GM23338 (cell line): ENCODE measurements around the gene RSAD1. TPM values are rescaled to one million over a fixed set of nuclear protein-coding genes. Genes with fewer than 3 reads are reported as not detected.

ENCODE experiments used
- ATAC-seq: fragments of 200-7000 bp; cut with Tn5 transposase; 3 replicates; pipeline ENCODE4 v1.9.1; 2020
- DNase-seq: peaks from one replicate; pipeline ENCODE4 v3.0.0-alpha.2; 2015; ENCODE audit warnings: low spot score
- H2AFZ ChIP-seq: fragments of 200-600 bp; sonication (generic); 2 replicates; pipeline ENCODE4 v1.8.0; 2016; ENCODE audit warnings: antibody characterized with exemption, mild to moderate bottlenecking, moderate library complexity
- H3F3A ChIP-seq: fragments of 200-600 bp; sonication (generic); replicated peaks from 2 replicates; pipeline ENCODE4 v1.8.0; 2017; ENCODE audit warnings: antibody characterized with exemption, mixed run types, low read depth
- H3K27ac ChIP-seq: fragments of 200-600 bp; sonication (generic); 2 replicates; pipeline ENCODE4 v1.6.1; 2016; ENCODE audit warnings: low read depth
- H3K27me3 ChIP-seq: fragments of 200-600 bp; sonication (generic); 2 replicates; pipeline ENCODE4 v1.8.0; 2016; ENCODE audit warnings: mild to moderate bottlenecking, mixed run types, moderate library complexity; ENCODE audit not compliant: insufficient read depth
- H3K36me3 ChIP-seq: fragments of 200-600 bp; sonication (generic); 2 replicates; pipeline ENCODE4 v1.8.0; 2016; ENCODE audit warnings: mild to moderate bottlenecking; ENCODE audit not compliant: insufficient read depth
- H3K4me1 ChIP-seq: fragments of 200-600 bp; sonication (generic); 2 replicates; pipeline ENCODE4 v1.8.0; 2016; ENCODE audit warnings: mild to moderate bottlenecking, moderate library complexity; ENCODE audit not compliant: insufficient read depth
- H3K4me2 ChIP-seq: fragments of 200-600 bp; sonication (generic); 2 replicates; pipeline ENCODE4 v1.7.1; 2017; ENCODE audit warnings: mixed run types
- H3K4me3 ChIP-seq: fragments of 200-600 bp; sonication (generic); 2 replicates; pipeline ENCODE4 v1.6.1; 2016; ENCODE audit warnings: mixed run types
- H3K79me2 ChIP-seq: fragments of 200-600 bp; sonication (generic); replicated peaks from 2 replicates; pipeline ENCODE4 v1.8.0; 2017; ENCODE audit warnings: mild to moderate bottlenecking; ENCODE audit not compliant: insufficient read depth
- H3K9me2 ChIP-seq: fragments of 200-600 bp; sonication (generic); 2 replicates; pipeline ENCODE4 v1.8.0; 2017; ENCODE audit not compliant: insufficient read depth
- H4K20me1 ChIP-seq: fragments of 200-600 bp; sonication (generic); replicated peaks from 2 replicates; pipeline ENCODE4 v1.8.0; 2017; ENCODE audit warnings: mild to moderate bottlenecking; ENCODE audit not compliant: insufficient read depth
- H3K27ac Mint-ChIP-seq: 2 replicates; pipeline ENCODE4 v1.8.0; 2020; ENCODE audit warnings: inconsistent platforms, mild to moderate bottlenecking, moderate library complexity, mixed read lengths
- H3K27me3 Mint-ChIP-seq: 3 replicates; pipeline ENCODE4 v1.8.0; 2022; ENCODE audit warnings: low read depth, mild to moderate bottlenecking, moderate library complexity, mixed read lengths, inconsistent platforms; ENCODE audit not compliant: insufficient read depth, poor library complexity
- H3K36me3 Mint-ChIP-seq: 3 replicates; pipeline ENCODE4 v1.8.0; 2021; ENCODE audit warnings: low read depth, mild to moderate bottlenecking, inconsistent platforms, moderate library complexity, mixed read lengths
- H3K4me1 Mint-ChIP-seq: 3 replicates; pipeline ENCODE4 v1.8.0; 2020; ENCODE audit warnings: mild to moderate bottlenecking, inconsistent platforms, mixed read lengths
- H3K4me3 Mint-ChIP-seq: 3 replicates; pipeline ENCODE4 v1.8.0; 2021; ENCODE audit warnings: moderate library complexity, mild to moderate bottlenecking, inconsistent platforms, mixed read lengths
- H3K9me3 Mint-ChIP-seq: 3 replicates; pipeline ENCODE4 v1.8.0; 2020; ENCODE audit warnings: moderate library complexity, mild to moderate bottlenecking, inconsistent platforms, mixed read lengths
- CREB1 ChIP-seq: fragments of 250-450 bp; sonication (Bioruptor Pico); IDR thresholded peaks from 2 replicates; pipeline ENCODE4 v1.5.0; 2020; ENCODE audit warnings: low read depth, mild to moderate bottlenecking, moderate library complexity
- ETS1 ChIP-seq: IDR thresholded peaks from 2 replicates; pipeline ENCODE4 v1.6.1; 2016; ENCODE audit warnings: antibody characterized with exemption
- EZH2 ChIP-seq: fragments of 200-600 bp; sonication (generic); IDR thresholded peaks from one replicate; pipeline ENCODE4 v1.8.0; 2017; ENCODE audit warnings: antibody characterized with exemption, mild to moderate bottlenecking, low read depth; ENCODE audit not compliant: unreplicated experiment
- EZH2phosphoT487 ChIP-seq: fragments of 200-600 bp; sonication (generic); IDR thresholded peaks from one replicate; pipeline ENCODE4 v1.8.1; 2018; ENCODE audit warnings: antibody characterized with exemption; ENCODE audit not compliant: unreplicated experiment
- JUNB ChIP-seq: IDR thresholded peaks from one replicate; pipeline ENCODE4 v1.6.1; 2016; ENCODE audit warnings: antibody characterized with exemption; ENCODE audit not compliant: unreplicated experiment
- NANOG ChIP-seq: IDR thresholded peaks from 2 replicates; pipeline ENCODE4 v1.6.1; 2016; ENCODE audit warnings: antibody characterized with exemption, borderline replicate concordance
- POLR2AphosphoS5 ChIP-seq: IDR thresholded peaks from 2 replicates; pipeline ENCODE4 v1.6.1; 2016; ENCODE audit warnings: antibody characterized with exemption, low read depth
- STAT1 ChIP-seq: IDR thresholded peaks from one replicate; pipeline ENCODE4 v1.6.1; 2016; ENCODE audit warnings: antibody characterized with exemption; ENCODE audit not compliant: unreplicated experiment
- ZNF114 ChIP-seq: fragments of 250-450 bp; sonication (Bioruptor Pico); IDR thresholded peaks from 2 replicates; pipeline ENCODE4 v1.5.0; 2020; ENCODE audit warnings: mild to moderate bottlenecking, moderate library complexity
- ZNF331 ChIP-seq: fragments of 250-450 bp; sonication (Bioruptor Pico); IDR thresholded peaks from 2 replicates; pipeline ENCODE4 v1.5.0; 2020; ENCODE audit warnings: low read depth, mild to moderate bottlenecking, moderate library complexity
- ZNF462 ChIP-seq: fragments of 250-450 bp; sonication (Bioruptor Pico); IDR thresholded peaks from 2 replicates; pipeline ENCODE4 v1.5.0; 2020; ENCODE audit warnings: mild to moderate bottlenecking, moderate library complexity
- polyA plus RNA-seq: library from polyadenylated mRNA; unstranded; fragments of >200 nt; fragmentation: Nextera tagmentation; extraction: Ambion mirVana; gene quantifications from 2 replicates; pipeline ENCODE4 v1.2.1, GENCODE V29; 2016
- total RNA-seq: library from RNA; depleted of rRNA; stranded (reverse); fragments of >200 nt; shearing (Covaris generic); gene quantifications from 2 replicates; pipeline ENCODE4 v1.2.3, GENCODE V29; 2014
- TF ChIP-seq, protein P1 (sequence below), 2 experiments: fragments of 200-600 bp in 1 of 2; sonication (generic) in 1 of 2; conservative IDR thresholded peaks; 2 replicates each; pipeline versions ENCODE4 v1.5.1 to v1.6.1; 2016 to 2017; ENCODE audit warnings: antibody characterized with exemption in 2 of 2, low read depth in 2 of 2, mild to moderate bottlenecking in 2 of 2, moderate library complexity in 1 of 2
- TF ChIP-seq, protein P2 (sequence below): IDR thresholded peaks from one replicate; pipeline ENCODE4 v1.6.1; 2018; ENCODE audit warnings: antibody characterized with exemption; ENCODE audit not compliant: unreplicated experiment

The RSAD1 gene
- total and polyA plus RNA-seq, 2 experiments from 2014 or later: 18.4 to 28.7 TPM

DNA sequence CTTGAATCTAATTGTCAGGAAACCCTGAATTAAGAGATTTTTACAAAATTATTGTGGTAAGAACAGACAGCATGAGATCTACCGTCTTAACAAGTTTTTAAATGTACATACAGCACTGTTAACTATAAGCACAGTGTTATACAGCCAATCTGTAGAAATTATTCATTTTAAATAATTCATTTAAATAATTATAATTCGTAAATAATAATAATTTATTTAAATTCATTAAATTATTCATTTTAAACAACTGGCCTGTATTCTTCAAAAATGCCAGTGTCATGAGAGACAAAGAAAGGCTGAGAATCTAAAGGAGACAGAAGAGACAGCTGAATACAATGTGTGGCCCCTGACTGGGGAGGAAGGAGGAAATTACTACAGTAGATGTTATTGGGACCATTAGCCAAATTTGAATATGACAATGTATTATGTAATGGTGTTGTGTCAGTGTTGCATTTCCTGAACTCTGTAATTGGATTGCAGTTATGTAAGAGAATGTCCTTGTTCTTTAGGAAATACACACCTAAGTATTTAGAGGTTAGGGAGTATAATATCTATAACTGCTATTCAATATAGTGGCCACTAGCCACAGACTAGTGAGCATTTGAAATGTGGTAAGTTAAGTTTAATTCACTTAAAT is 2.3 kb downstream of the RSAD1 start:
- H3K4me3 ChIP-seq: no peak overlapping the region
- no peaks in the 10 kb centered on the region for H3K9me3 Mint-ChIP-seq
- peaks cover 13% of the 10 kb centered on the region for H3K27me3 Mint-ChIP-seq
- no peak overlapping the region for H3K4me2 ChIP-seq
- no peak overlapping the region for H2AFZ ChIP-seq
- H3K4me3 Mint-ChIP-seq: no peak overlapping the region
- 0 out of 2 replicates have a peak, but pooled peaks cover 5% of the 10 kb centered on the region for H3K27me3 ChIP-seq
- no peaks in the 10 kb centered on the region for H3K79me2 ChIP-seq
- H3F3A ChIP-seq: 0 out of 2 replicates have a peak, but pooled peaks cover 16% of the 10 kb centered on the region
- no peak overlapping the region for H3K27ac ChIP-seq
- TF ChIP-seq ZNF331 (CRISPR knock-in tag) (no peak), JUNB (no peak), POLR2AphosphoS5 (no peak), NANOG (no peak), EZH2 (no peak), ETS1 (no peak), ZNF114 (CRISPR knock-in tag) (no peak), STAT1 (no peak), EZH2phosphoT487 (no peak), CREB1 (CRISPR knock-in tag) (no peak), ZNF462 (CRISPR knock-in tag) (no peak)
- TF ChIP-seq, protein P1, sequence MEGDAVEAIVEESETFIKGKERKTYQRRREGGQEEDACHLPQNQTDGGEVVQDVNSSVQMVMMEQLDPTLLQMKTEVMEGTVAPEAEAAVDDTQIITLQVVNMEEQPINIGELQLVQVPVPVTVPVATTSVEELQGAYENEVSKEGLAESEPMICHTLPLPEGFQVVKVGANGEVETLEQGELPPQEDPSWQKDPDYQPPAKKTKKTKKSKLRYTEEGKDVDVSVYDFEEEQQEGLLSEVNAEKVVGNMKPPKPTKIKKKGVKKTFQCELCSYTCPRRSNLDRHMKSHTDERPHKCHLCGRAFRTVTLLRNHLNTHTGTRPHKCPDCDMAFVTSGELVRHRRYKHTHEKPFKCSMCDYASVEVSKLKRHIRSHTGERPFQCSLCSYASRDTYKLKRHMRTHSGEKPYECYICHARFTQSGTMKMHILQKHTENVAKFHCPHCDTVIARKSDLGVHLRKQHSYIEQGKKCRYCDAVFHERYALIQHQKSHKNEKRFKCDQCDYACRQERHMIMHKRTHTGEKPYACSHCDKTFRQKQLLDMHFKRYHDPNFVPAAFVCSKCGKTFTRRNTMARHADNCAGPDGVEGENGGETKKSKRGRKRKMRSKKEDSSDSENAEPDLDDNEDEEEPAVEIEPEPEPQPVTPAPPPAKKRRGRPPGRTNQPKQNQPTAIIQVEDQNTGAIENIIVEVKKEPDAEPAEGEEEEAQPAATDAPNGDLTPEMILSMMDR (conservative IDR thresholded peaks at IDR 0.05; ENCODE audit: low read depth in 2 of 2): no peak
- TF ChIP-seq, protein P2, sequence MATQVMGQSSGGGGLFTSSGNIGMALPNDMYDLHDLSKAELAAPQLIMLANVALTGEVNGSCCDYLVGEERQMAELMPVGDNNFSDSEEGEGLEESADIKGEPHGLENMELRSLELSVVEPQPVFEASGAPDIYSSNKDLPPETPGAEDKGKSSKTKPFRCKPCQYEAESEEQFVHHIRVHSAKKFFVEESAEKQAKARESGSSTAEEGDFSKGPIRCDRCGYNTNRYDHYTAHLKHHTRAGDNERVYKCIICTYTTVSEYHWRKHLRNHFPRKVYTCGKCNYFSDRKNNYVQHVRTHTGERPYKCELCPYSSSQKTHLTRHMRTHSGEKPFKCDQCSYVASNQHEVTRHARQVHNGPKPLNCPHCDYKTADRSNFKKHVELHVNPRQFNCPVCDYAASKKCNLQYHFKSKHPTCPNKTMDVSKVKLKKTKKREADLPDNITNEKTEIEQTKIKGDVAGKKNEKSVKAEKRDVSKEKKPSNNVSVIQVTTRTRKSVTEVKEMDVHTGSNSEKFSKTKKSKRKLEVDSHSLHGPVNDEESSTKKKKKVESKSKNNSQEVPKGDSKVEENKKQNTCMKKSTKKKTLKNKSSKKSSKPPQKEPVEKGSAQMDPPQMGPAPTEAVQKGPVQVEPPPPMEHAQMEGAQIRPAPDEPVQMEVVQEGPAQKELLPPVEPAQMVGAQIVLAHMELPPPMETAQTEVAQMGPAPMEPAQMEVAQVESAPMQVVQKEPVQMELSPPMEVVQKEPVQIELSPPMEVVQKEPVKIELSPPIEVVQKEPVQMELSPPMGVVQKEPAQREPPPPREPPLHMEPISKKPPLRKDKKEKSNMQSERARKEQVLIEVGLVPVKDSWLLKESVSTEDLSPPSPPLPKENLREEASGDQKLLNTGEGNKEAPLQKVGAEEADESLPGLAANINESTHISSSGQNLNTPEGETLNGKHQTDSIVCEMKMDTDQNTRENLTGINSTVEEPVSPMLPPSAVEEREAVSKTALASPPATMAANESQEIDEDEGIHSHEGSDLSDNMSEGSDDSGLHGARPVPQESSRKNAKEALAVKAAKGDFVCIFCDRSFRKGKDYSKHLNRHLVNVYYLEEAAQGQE: no peak
- H3K36me3 ChIP-seq: no peaks in the 10 kb centered on the region
- no peak for DNase-seq
- peaks cover 6% of the 10 kb centered on the region; the same call in 1 of the 2 replicates for H3K4me1 ChIP-seq
- ATAC-seq: no peak
- H3K27ac Mint-ChIP-seq: no peak overlapping the region
- peaks cover 16% of the 10 kb centered on the region for H3K4me1 Mint-ChIP-seq
- peaks cover 33% of the 10 kb centered on the region for H3K36me3 Mint-ChIP-seq
- no peaks in the 10 kb centered on the region for H3K9me2 ChIP-seq
- no peaks in the 10 kb centered on the region for H4K20me1 ChIP-seq
